T follicular helper cell (primary cell): ENCODE measurements around the gene C10orf143.
"Not testable (repeated sequence)": the region's sequence is repeated elsewhere in the genome, so short reads cannot be mapped to it uniquely, and the experiment has no call there.

Experiments
- DNase-seq: peaks from one replicate; pipeline ENCODE4 v3.0.0-alpha.2; 2020; ENCODE audit warnings: low read depth

The C10orf143 gene

DNA sequence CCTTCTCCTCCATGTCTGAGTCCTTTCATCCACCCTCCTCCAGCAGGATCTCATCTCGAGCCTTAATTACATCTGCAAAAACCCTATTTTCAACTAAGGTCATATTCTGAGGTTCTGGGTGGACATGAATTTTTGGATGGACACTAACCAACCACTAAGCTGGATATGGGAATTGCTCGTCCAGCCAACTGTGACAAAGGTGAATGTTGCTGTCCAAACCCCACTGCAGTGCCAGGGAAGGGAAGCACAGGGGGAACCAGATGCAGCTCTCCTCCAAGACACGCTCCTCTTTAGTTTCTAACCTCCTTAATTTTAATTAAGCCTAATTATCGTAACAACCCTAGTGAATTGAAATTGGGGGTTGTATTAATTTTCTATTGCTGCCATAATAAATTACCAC is 81.4 kb downstream of the C10orf143 start:
- DNase-seq, result no peak

DNA sequence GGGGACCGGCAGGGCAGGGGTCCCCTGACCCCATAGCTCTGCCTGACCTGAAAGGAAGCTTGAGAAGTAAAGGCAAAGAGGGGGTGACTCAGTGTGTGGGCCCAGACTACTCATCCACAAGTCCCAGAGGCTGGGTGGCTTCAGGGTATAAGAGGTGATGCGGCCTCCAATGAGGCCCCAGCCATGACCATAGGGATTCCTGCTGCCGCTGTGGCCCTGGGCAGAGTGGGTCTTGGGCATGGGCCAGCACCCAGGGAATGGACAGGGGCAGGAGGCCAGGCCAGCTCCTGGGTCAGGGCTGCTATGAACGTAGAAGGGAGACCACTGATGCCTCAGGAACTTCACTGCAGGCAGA is 82.2 kb downstream of the C10orf143 start:
- DNase-seq, result no peak

DNA sequence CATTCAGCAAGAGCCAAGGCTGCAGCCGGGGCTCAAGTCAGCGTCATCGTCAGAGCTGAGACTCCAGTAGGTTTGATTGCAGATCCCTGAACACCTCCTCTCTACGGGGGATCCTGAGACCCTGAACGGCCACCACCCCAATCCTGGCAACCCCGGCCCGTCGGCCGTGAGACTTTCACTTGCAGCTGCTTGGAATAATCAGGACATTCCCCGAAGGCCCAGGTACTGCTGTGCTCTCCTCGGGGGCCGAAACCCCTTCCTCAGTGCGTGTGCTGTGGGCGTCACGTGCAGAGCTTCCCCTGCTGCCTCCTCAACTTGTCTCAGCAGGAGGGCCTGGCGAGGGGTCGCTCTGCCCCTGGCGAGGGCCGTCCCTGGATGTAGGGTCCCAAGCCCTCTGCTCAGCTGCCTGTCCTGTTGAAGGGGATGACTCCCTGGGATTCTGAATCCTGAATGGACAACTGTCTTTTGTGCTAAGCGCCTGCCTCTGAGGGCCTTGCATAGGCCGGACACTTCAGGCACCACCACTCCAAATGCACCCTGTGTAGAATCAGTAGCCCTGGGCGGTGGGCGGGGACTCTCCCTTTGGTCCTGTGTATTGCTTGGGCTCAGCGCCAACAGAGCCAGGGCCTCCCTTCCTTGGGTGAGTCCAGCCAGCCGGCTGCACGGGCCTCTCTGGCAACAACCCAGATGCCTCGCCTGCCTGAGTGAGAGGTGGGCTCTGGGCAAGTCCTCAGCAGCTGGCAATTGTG is 82.7 kb downstream of the C10orf143 start:
- DNase-seq, result no peak

DNA sequence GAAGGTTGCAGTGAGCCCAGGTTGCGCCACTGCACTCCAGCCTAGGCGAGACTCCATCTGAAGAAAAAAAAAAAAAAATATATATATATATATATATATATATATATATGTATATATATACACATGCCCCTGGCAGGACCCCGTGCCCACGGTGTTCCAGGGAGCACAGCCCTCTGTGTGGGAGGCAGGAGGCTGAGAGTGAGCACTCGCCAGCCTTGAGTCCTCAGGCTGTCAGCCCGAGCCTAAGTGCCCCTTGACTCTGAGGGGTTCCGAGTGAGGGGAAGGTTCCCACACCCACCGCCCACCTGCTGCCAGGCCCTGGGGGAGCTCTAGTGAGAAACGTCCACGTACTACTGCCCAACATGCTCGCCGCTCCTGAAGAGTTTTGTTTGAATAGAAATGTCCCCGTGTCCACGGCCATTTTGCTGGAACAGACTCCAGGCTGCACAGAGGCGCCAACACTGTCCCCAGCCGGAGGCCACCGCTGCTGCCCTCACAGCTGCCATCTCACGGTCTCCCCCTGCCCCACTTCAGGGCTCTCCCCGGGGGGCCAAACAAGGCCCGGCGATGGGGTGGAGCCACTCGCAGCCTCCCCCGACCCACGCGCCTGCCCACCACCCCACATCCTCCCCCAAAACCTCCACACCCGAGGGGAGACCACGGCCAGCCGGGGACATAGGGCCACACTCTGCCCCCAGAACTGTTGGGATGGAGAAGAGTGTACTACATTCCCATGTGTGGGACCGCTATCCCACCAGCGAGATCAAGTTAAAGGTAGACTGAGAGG is 83.8 kb downstream of the C10orf143 start:
- no peak for DNase-seq

DNA sequence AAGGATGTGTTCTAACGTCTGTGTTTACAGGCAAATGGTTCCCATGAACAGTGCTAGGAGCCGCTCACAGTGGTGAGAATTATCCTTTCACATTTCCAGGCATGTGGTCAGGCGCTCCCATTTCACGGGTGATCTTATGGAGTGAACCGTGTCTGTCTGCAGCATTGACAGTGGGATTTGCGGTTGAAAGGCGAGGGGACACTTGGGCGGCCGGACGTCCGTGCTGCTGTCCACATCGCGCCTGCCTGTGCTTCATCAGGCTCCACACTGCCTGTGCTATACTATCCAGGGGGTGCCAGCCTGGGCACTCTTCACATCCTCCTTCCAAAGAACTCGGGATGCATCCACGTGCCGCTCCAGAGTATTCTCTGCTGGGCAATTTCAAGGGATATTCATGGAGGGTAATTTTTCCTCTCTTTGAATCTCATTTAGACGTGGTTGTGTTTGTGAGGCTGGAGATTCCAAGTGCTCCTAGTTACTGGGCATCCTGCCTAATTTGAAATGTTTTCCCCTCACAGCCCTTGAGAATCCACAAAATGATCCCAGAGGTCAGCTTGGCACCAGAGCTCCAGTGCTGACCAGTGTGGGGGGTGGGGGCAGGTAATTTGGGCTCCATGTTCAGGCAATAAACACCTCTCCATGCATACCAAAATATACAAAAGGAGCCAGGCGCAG is 84.7 kb downstream of the C10orf143 start:
- no peak for DNase-seq

DNA sequence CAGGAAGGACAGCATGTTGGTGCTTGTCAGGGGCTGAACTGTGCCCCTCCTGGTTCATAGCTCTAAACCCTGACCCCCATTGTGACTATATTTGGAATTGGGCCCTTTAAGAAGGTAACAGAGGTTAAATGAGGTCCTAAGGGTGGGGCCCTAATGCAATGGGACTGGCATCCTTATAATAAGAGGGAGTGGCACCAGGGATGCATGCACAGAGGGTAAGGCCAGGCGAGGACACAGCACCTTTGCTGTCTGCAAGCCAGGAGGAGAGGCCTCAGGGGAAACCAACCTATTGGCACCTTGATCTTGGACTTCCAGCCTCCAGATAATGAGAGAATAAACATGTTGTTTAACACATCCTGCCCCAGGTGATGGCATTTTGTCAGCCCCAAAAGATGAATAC is 85.3 kb downstream of the C10orf143 start:
- DNase-seq, result no peak

DNA sequence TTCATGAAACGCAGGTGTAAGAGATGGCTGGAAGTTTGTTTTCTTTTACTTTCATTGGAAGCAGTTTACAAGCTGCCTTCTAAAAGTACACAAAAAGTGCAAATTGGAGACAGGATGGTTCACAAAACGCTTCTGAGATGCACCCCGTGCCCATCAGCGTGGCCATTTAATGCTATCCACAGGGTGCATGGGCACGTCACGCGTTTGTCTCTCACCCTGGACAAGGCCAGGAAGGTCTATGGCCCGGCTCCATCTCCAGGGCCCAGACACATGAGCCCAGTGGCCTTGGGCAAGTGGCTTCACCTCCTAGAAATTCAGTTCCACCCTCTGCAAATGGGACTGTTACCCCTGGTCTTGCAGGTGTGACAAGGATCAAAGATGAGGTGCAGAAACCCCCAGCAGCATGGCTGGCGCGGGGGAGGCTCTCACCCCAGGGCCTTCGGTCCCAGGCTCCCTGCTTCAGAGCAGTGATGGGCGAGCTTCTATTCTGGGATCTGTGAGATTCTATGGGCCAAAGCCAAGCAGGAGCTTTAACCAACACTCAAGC is 85.8 kb downstream of the C10orf143 start:
- no peak for DNase-seq

DNA sequence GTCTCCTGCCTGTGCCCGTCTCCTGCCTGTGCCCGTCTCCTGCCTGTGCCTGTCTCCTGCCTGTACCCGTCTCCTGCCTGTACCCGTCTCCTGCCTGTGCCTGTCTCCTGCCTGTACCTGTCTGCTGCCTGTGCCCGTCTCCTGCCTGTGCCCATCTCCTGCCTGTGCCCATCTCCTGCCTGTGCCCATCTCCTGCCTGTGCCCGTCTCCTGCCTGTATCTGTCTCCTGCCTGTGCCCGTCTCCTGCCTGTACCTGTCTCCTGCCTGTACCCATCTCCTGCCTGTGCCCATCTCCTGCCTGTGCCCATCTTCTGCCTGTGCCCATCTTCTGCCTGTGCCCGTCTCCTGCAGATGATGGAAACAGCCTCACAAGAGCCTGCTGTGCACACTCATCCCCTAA is 86.3 kb downstream of the C10orf143 start:
- not testable (repeated sequence) for DNase-seq

DNA sequence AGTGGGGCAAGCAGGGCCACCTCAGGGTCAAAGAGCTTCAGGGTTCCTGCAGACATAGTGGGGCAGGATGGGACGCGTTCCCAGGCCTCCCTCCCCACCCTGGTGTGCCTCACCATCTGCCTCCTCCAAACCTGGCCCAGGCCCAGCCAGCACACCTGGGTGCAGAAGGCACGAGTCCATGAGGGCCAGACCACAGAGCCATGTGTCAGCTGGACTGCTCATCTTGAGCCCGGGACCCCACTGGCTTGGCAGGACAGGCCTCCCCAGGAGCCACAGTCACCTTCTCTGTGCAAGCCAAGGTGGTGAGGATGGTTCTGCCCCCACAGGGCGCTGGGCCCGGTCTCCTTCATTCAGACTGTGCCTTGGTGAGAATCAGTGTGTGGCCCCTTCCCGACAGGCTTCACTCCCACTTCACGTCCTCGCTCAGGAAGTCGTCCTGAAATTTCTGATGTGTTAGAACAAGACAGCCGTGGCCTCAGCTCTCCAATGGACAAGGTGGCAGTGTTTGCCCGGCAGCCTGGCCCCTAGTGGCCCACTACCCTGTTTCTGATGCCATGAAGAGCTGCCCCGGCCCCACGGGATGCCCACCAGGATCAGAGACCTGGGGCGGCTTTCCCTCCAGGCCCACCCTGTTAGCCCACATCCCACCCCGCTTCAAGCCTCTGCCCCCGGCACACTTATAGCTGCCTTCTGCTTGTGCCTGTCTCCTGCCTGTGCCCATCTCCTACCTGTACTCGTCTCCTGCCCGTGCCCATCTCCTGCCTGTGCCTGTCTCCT is 87.0 kb downstream of the C10orf143 start:
- DNase-seq, result no peak

DNA sequence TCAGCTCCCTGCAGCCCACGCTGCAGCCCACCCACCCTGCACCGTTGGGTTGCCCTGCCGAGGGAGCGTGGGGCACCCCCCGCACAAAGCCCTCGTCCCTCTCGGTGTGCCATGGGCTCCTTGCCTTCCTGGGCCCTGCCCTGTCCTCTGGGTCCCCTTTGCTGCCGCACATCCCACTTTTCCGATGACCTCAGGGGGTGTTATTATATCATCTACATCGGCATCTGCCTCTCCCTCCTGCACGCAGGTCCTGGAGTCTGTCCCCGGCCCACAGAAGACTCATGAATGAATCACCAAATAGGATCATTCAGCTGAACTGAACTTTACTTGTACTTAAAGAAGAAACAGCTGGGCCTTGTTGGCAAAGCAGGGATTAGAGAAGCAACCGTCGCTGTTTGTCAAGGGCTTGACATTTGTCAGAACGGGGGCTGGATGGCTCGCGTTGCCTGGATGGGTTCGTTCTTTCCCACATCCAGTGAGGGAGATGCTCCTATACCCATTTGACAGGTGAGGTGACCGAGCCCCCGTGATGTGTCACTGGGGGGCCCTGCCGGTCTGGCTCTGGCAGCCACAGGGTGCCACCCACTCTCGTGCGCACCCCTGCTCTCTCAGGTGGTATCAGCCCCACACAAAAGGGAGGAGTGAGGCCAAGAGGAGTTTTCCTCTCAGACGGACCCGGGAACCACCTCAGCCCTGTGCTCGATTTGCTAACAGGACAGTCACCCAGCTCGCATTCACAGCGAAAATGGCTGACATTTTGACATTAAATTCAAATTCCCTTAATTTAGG is 87.9 kb downstream of the C10orf143 start:
- DNase-seq, result no peak

DNA sequence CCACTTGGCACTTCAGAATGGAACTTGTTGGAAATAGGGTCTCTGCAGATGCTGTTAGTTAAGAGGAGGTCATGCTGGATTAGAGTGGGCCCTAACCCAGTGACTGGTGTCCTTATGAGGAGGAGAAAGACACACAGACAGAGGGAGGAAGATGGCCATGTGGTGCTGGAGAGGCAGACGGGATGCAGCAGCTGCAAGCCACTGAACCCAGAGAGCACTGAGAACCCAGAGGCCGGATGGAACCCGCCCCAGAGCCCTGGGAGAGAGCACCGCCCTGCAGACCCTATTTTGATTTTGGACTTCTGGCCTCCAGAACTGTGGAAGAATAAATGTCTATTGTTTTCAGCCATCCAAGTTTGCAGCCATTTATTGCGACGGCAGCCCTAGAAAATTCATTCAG is 88.5 kb downstream of the C10orf143 start:
- no peak for DNase-seq

DNA sequence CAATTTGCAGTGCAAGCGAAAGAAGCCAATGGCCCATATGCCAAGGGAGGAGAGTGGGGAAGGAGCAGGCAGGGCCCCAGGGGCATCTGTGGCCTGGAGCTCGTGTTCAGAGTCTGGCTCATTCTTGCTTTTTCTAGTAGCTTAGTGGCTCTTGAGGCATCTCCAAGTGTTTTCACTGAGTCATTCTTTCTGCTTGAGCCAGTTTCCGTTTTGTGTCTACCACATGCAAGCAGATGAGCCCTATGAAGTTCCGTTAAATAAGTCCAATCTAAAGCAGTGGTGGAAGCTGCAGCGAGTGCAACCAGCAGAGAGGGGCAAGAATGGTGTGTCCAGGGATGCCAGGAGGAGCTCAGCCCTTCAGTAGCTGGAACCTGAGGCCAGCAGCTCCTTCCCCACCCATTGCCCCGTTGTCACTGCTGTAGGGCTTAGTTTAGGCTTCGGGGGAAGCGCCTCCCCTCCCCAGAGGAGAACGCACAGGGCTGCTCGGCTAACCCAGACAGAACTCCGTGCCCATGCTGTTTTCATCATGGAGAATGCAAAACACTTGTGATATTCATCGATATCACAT is 89.2 kb downstream of the C10orf143 start:
- no peak for DNase-seq

DNA sequence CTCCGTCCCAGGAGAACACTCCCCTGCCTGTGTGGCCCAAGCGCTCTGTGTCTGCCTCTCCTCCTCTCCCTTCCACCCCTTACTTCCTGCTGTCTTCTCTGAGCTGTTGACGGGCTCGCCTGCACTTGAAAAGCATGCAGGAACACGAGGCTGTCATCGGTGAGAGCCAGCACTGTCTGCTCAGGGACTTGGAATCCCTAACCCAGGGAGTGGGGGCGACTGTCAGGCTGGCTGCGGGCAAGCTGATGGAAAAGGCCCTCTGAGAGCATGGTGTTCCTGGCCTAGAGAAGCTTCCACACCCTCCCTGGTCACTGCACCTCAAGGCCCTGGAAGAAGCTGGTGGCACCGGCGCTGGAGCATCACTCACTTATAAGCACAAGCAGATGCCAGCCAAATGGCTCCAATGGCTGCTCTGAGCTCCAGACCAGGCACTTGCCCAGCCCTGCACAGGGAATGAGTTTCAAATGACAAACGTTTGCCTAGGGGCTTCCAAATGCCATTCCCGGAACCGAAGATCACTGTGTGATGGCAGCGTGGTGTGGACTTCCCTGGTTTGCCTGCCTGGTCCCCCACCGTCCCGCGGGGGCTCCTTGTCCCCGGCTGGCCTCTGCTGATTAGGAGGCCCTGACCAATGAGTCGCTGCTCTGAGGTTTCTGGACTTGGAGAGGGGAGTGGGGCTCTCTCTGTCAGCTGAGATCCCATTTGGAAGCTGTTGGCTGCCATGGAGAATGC is 89.8 kb downstream of the C10orf143 start:
- DNase-seq, result no peak

DNA sequence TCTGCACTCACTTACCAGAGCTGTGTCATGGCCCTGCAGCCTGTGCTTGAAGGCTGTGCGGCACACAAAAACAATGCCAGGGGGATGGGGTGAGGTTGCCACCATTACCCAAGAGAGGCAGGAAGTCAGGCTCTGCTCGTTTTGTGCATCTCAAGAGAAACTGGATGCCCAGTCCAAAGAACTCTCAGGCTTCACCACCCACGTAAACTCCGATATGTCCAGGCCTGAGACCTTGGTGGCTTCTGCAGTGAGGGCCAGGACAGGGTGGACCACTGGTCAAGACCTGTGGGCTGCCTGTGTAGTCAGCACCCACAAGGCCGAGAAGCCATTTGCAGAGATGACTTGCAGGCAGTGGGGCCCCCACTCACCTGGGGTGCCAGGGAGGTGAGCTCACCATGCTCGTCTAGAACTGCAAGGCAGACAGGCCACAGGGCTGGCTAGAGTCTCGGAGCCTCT is 91.9 kb downstream of the C10orf143 start:
- no peak for DNase-seq

DNA sequence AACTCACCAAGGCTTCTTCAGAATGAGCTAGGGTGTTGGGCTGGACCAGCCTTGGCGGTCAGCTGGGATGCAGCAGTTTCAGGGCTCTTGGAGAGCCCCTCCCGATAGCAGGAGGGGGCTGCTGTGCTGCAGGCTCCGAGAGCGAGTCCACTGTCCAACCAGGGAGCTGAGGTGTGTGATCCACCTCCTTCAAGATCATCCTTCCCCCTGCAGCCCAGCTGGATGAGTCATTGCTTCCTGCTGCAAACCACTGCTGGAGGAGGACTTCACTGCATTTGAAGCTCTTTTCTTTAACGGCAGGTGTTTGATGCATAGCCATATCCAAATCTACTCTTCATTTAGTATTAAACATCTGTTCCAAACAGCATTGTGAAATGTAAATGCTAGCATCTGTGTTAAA is 92.4 kb downstream of the C10orf143 start:
- DNase-seq, result no peak

DNA sequence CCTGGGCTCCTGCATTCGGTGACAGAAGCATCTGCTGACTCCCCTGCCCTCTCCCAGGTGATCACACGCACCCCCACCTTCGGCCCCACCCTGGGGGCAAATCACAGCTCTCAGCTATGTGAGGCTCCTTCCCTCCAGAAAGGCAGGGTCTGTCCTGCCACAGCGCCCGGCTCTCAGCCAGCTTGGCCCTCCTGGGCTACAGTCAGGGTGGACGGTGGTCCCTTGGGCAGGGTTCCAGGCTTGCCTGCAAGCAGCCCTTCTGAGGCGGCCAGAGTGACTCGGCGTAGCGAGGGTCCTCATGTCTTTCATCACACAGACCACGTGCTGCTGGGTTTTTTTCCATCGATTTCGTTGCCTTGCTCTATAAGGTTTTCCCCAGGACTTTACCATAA is 93.0 kb downstream of the C10orf143 start:
- no peak for DNase-seq

DNA sequence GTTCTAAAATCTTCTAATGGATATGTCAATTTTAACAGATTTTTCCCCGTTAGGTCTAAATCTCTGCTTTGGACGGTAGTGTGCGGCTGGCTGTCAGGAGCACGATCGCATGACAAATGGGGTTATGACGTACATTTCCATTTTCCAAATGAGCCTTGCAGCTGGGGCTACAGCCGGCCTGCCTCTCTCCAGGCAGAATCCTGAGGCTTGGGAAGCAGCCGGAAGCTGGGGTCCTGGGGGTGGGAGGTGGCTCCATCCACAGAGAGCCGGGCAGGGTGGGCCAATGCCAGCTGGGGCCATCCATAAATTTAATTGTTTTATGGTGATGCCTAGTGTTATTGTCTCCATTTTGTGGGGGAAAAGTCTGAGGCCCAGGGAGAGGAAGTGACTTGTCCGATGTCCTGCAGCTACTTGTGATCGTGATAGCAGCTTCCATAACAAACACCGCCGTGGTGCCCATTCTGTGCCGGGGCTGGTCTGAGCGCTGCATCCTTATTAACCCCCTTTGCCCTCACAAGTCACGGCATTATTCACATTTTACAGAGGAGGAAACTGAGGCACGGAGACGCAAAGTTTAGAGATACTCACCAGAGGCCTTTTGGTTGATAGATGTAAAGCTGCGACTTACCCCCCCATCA is 93.5 kb downstream of the C10orf143 start:
- DNase-seq, result no peak

DNA sequence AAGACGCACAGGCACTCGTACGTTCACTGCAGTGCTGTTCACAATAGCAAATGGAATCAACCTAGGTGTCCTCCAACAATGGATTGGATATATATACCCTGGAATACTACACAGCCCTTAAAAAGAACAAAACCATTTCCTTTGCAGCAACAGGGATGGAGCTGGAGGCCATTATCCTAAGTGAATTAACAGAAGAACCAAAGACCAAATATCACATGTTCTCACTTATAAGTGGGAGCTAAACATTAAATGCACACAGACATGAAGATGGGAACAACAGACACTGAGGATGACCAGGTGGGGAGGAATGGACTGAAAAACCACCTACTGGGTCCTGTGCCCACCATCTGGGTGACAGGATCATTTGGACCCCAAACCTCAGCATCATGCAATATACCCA is 94.5 kb downstream of the C10orf143 start:
- DNase-seq, result no peak

DNA sequence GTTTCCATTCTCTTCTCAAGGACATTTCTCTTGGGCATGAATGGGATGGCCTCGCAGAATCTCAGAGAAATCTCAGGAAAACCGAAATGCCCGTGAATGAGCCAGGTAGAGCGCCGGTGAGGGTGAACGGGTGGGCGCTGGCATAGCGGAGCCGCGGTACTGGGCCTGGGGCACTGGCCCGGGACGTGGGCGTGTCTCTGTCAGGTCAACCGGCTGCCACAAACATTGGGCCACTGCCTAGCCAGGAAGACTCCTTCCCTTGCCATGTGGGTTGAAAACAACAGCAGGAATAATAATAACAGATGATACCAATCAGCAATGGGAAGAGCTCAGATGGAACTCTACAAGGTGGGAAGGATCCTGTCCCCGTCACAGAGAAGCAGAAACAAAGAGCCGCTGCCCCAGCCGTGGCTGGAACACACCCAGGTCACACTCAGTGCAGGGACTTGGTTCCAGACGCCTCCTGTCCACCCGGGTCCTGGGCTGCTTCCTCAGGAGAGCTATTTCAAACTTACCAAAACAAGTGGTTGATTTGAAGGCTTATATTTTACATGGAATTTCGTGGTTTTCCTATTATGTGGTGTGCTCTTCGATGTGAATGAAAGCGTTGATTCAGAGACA is 95.4 kb downstream of the C10orf143 start:
- DNase-seq, result no peak
